DMS53 treated with DMSO at 0.1 percent for 48 hours (cell line): Measurements from ENCODE around the gene MDFIC.

ENCODE experiments used
- DNase-seq: peaks from one replicate; lab custom pipeline; 2025; ENCODE audit not compliant: unreplicated experiment; lab: John Stamatoyannopoulos, UW

Gene MDFIC

GRCh38 chr7:114925434-114925833, 3.5 kb downstream of the MDFIC start:
- DNase-seq: no peak

GRCh38 chr7:114928060-114928459, 6.2 kb downstream of the MDFIC start:
- DNase-seq: no peak

- DNase-seq: no peak
Observed at GRCh38 chr7:114929570-114929969, 7.7 kb downstream of the MDFIC start.

- no peak for DNase-seq
Observed at GRCh38 chr7:114930107-114930661, 8.3 kb downstream of the MDFIC start.

GRCh38 chr7:114930829-114931655, 9.1 kb downstream of the MDFIC start:
- DNase-seq: no peak

GRCh38 chr7:114931656-114932011, 9.7 kb downstream of the MDFIC start:
- no peak for DNase-seq

GRCh38 chr7:114932991-114933390, 11.1 kb downstream of the MDFIC start:
- DNase-seq: no peak

- DNase-seq: no peak
Observed at GRCh38 chr7:114933658-114934057, 11.8 kb downstream of the MDFIC start.

GRCh38 chr7:114934086-114934485, 12.2 kb downstream of the MDFIC start:
- no peak for DNase-seq

GRCh38 chr7:114934713-114935112, 12.8 kb downstream of the MDFIC start:
- DNase-seq: no peak

GRCh38 chr7:114936471-114936870, 14.6 kb downstream of the MDFIC start:
- DNase-seq: no peak

GRCh38 chr7:114937446-114937845, 15.6 kb downstream of the MDFIC start:
- DNase-seq: no peak

- no peak for DNase-seq
Observed at GRCh38 chr7:114938785-114939184, 16.9 kb downstream of the MDFIC start.

GRCh38 chr7:114939484-114940097, 17.7 kb downstream of the MDFIC start:
- DNase-seq: no peak

GRCh38 chr7:114940220-114940619, 18.3 kb downstream of the MDFIC start:
- DNase-seq: no peak

GRCh38 chr7:114941692-114942091, 19.8 kb downstream of the MDFIC start:
- DNase-seq: no peak

GRCh38 chr7:114942446-114943175, 20.7 kb downstream of the MDFIC start:
- no peak for DNase-seq

GRCh38 chr7:114943530-114943929, 21.6 kb downstream of the MDFIC start:
- DNase-seq: no peak

GRCh38 chr7:114943953-114944744, 22.3 kb downstream of the MDFIC start:
- no peak for DNase-seq

- DNase-seq: no peak
Observed at GRCh38 chr7:114944745-114945625, 23.1 kb downstream of the MDFIC start.
